ENCODE data around the gene DENND5A. TPM values are rescaled to one million over a fixed set of nuclear protein-coding genes. Genes with fewer than 3 reads are reported as not detected.

DENND5A gene
- total and polyA plus RNA-seq, 5 donors from 2014 or later: 2.2 to 44.3 (median 3.8) TPM

DNA sequence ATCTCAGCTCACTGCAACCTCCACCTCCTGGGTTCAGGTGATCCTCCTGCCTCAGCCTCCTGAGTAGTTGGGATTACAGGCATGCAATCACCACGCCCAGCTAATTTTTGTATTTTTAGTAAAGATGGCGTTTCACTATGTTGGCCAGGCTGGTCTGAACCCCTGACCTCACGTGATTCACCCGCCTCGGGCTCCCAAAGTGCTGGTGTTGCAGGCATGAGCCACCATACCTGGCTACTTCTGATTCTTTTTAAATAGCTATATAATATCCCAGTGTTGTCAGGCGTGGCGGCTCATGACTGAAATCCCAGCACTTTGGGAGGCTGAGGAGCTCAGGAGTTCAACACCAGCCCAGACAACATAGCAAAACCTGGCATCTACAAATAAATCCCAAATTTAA is 28.5 kb upstream of the DENND5A start:
- no peaks in the 10 kb centered on the region for H3K9me3 Mint-ChIP-seq
- ATAC-seq (ENCODE audit: low read depth in 2 of 2) (no peak), DNase-seq (no peak)
- peaks cover 5% of the 10 kb centered on the region for H3K36me3 Mint-ChIP-seq
- no peaks in the 10 kb centered on the region for H3K27me3 ChIP-seq (ENCODE audit: control insufficient read depth, insufficient read depth, low read length)
- H3K4me3 ChIP-seq (ENCODE audit: low read depth, low read length): no peak overlapping the region
- peaks cover 9% of the 10 kb centered on the region for H3K36me3 ChIP-seq (ENCODE audit: control insufficient read depth, insufficient read depth, low read length)
- H3K4me3 Mint-ChIP-seq: no peak overlapping the region
- peak overlapping the region in 1 of 3 donors; percentile 14 for H3K27ac Mint-ChIP-seq
- H3K4me1 Mint-ChIP-seq: peaks cover 0 to 7% (median 2%) of the 10 kb centered on the region in 4 donors
- H3K27ac ChIP-seq (ENCODE audit: insufficient read depth, low read length, poor library complexity, severe bottlenecking): no peak overlapping the region
- no peaks in the 10 kb centered on the region for H3K27me3 Mint-ChIP-seq
- H3K4me1 ChIP-seq (ENCODE audit: control insufficient read depth, insufficient read depth, low read length, poor library complexity, severe bottlenecking): no peaks in the 10 kb centered on the region
- no peaks in the 10 kb centered on the region for H3K9me3 ChIP-seq (ENCODE audit: control insufficient read depth in 2 of 2, low read length in 2 of 2)

DNA sequence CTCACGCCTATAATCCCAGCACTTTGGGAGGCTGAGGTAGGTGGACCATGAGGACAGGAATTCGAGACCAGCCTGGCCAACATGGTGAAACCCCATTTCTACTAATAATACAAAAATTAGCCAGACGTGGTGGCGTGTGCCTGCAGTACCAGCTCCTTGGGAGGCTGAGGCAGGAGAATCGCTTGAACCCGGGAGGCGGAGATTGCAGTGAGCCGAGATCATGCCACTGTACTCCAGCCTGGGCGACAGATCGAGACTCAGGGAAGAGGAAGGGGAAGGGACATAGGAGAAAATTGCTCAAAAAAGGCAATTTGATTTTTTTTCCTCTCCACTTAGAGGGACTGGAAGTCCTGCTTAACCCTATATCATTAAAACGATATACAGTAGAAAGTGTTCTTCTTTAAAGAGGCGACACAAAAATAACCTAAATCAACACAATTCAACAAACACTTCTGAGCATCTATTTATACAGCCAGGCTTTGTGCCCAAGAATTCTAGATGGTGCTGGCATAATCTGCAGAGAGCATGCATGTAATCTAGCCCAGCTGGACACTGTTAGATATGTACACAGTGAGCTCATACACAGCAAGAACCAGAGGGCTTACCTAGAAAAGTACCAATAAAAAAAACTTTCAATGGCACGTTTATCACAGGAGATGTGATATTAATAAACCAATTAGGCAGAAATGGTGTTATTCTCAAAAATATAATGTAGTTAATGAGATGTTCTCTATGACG is 20.9 kb upstream of the DENND5A start:
- Mint-ChIP-seq H3K27ac (peak overlapping the region in 1 of 3 donors; percentile 52), H3K36me3 (peaks cover 4% of the 10 kb centered on the region)

DNA sequence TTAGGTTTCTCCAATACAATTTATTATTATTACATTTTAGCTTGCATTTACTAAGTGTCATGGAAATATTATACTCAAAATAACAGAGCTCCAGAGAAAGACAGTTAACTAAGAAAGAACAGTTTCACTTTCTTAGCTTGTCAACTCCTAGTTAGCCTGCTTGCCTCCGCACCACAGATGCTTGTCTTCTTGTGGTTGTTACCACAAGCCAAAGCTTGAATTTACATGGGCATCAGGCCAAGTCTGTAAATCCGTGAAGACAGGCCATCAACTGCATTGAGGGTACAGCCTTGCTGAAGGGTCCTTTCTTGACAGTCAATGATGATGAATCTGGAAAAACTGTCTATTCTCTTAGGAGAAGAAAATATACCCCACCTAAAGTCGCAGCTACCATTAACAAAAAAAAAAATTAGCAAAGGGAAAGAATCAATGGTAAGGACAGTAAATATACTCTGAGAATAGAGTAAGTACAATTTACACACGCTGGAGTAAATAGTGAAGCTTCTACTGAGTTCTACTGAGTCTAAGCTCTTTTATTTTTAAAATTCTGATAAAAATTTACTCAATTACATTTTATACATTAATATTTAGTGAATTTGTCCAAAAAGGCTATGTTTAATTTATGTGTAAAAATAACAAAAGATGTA is 15.6 kb upstream of the DENND5A start:
- Histone ChIP-seq H3K9me3 (ENCODE audit: control insufficient read depth in 2 of 2, low read length in 2 of 2) (no peaks in the 10 kb centered on the region), H3K4me3 (ENCODE audit: low read depth, low read length) (peak overlapping the region; percentile 26), H3K27ac (ENCODE audit: insufficient read depth, low read length, poor library complexity, severe bottlenecking) (no peak overlapping the region), H3K4me1 (ENCODE audit: control insufficient read depth, insufficient read depth, low read length, poor library complexity, severe bottlenecking) (peaks cover 10% of the 10 kb centered on the region), H3K36me3 (ENCODE audit: control insufficient read depth, insufficient read depth, low read length) (peaks cover 9% of the 10 kb centered on the region), H3K27me3 (ENCODE audit: control insufficient read depth, insufficient read depth, low read length) (no peaks in the 10 kb centered on the region)
- peaks cover 7 to 22% (median 11%) of the 10 kb centered on the region in 4 donors for H3K4me1 Mint-ChIP-seq
- H3K4me3 Mint-ChIP-seq: peak overlapping the region in 3 of 4 donors; percentile 7 to 58 (median 28)
- ATAC-seq (ENCODE audit: low read depth in 2 of 2) (peak; percentile 75 to 81), DNase-seq (peak in 2 of 3 donors; percentile 39 to 79)
- no peaks in the 10 kb centered on the region for H3K9me3 Mint-ChIP-seq
- H3K27ac Mint-ChIP-seq: peak overlapping the region; percentile 15 to 33 (median 20)
- peaks cover 4% of the 10 kb centered on the region for H3K36me3 Mint-ChIP-seq
- H3K27me3 Mint-ChIP-seq: no peaks in the 10 kb centered on the region

More for the DNA sequence above, 20.9 kb upstream of the DENND5A start:
- Histone ChIP-seq H3K27ac (ENCODE audit: insufficient read depth, low read length, poor library complexity, severe bottlenecking) (no peak overlapping the region), H3K4me3 (ENCODE audit: low read depth, low read length) (no peak overlapping the region), H3K27me3 (ENCODE audit: control insufficient read depth, insufficient read depth, low read length) (no peaks in the 10 kb centered on the region), H3K4me1 (ENCODE audit: control insufficient read depth, insufficient read depth, low read length, poor library complexity, severe bottlenecking) (no peaks in the 10 kb centered on the region), H3K36me3 (ENCODE audit: control insufficient read depth, insufficient read depth, low read length) (peaks cover 17% of the 10 kb centered on the region), H3K9me3 (ENCODE audit: control insufficient read depth in 2 of 2, low read length in 2 of 2) (no peaks in the 10 kb centered on the region)
- Mint-ChIP-seq H3K27me3 (no peaks in the 10 kb centered on the region), H3K4me1 (peaks cover 0 to 7% (median 4%) of the 10 kb centered on the region in 4 donors), H3K9me3 (no peaks in the 10 kb centered on the region), H3K4me3 (no peak overlapping the region)
- DNase-seq: no peak
- no peak for ATAC-seq (ENCODE audit: low read depth in 2 of 2)

DNA sequence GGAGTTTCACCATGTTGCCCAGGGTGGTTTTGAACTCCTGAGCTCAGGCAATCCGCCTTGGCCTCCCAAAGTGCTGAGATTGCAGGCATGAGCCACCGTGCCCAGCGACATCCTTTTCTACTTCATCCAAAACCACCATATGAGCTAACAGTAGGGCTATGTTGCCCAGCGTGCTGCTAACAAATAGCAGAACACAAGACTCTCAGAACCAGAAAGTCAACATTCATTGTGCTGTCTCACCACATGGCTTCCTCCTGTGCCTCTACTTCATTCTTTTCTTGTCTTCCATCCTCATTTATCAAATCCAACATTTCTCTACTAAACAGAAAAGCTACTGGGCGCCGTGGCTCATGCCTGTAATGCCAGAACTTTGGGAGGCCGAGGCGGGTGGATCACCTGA is 12.0 kb upstream of the DENND5A start:
- H3K27ac Mint-ChIP-seq: no peak overlapping the region
- Histone ChIP-seq H3K4me3 (ENCODE audit: low read depth, low read length) (no peak overlapping the region), H3K27ac (ENCODE audit: insufficient read depth, low read length, poor library complexity, severe bottlenecking) (no peak overlapping the region), H3K27me3 (ENCODE audit: control insufficient read depth, insufficient read depth, low read length) (no peaks in the 10 kb centered on the region), H3K4me1 (ENCODE audit: control insufficient read depth, insufficient read depth, low read length, poor library complexity, severe bottlenecking) (peaks cover 10% of the 10 kb centered on the region), H3K36me3 (ENCODE audit: control insufficient read depth, insufficient read depth, low read length) (no peaks in the 10 kb centered on the region), H3K9me3 (ENCODE audit: control insufficient read depth in 2 of 2, low read length in 2 of 2) (no peaks in the 10 kb centered on the region)
- H3K36me3 Mint-ChIP-seq: peaks cover 4% of the 10 kb centered on the region
- H3K27me3 Mint-ChIP-seq: no peaks in the 10 kb centered on the region
- no peak overlapping the region for H3K4me3 Mint-ChIP-seq
- ATAC-seq (ENCODE audit: low read depth in 2 of 2) (no peak), DNase-seq (no peak)
- H3K9me3 Mint-ChIP-seq: no peaks in the 10 kb centered on the region
- peaks cover 7 to 22% (median 11%) of the 10 kb centered on the region in 4 donors for H3K4me1 Mint-ChIP-seq

DNA sequence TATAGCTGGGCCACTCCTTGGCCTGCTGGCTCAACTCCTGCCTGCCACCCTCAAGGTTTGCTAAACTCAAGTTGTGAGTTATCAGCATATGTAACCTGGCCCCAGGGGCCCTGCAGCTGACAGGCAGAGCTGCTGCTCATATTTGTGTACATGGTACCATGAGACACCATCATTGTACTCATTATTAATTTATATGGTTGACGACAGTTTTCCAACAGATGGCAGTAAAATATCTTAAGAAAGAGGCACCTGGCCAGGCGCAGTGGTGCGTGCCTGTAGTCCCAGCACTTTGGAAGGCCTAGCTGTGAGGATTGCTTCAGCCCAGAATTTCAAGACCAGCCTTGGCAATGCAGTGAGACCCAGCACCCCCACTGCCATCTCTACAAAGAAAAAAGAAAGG is 11.4 kb upstream of the DENND5A start:
- Mint-ChIP-seq H3K4me1 (peaks cover 7 to 22% (median 11%) of the 10 kb centered on the region in 4 donors), H3K27ac (peak overlapping the region in 1 of 3 donors; percentile 60), H3K9me3 (no peaks in the 10 kb centered on the region), H3K27me3 (no peaks in the 10 kb centered on the region), H3K4me3 (no peak overlapping the region), H3K36me3 (peaks cover 4% of the 10 kb centered on the region)
- DNase-seq (no peak), ATAC-seq (ENCODE audit: low read depth in 2 of 2) (no peak)
- H3K4me1 ChIP-seq (ENCODE audit: control insufficient read depth, insufficient read depth, low read length, poor library complexity, severe bottlenecking): peaks cover 10% of the 10 kb centered on the region
- H3K27ac ChIP-seq (ENCODE audit: insufficient read depth, low read length, poor library complexity, severe bottlenecking): no peak overlapping the region
- H3K4me3 ChIP-seq (ENCODE audit: low read depth, low read length): no peak overlapping the region
- no peaks in the 10 kb centered on the region for H3K27me3 ChIP-seq (ENCODE audit: control insufficient read depth, insufficient read depth, low read length)
- H3K36me3 ChIP-seq (ENCODE audit: control insufficient read depth, insufficient read depth, low read length): no peaks in the 10 kb centered on the region
- H3K9me3 ChIP-seq (ENCODE audit: control insufficient read depth in 2 of 2, low read length in 2 of 2): no peaks in the 10 kb centered on the region

DNA sequence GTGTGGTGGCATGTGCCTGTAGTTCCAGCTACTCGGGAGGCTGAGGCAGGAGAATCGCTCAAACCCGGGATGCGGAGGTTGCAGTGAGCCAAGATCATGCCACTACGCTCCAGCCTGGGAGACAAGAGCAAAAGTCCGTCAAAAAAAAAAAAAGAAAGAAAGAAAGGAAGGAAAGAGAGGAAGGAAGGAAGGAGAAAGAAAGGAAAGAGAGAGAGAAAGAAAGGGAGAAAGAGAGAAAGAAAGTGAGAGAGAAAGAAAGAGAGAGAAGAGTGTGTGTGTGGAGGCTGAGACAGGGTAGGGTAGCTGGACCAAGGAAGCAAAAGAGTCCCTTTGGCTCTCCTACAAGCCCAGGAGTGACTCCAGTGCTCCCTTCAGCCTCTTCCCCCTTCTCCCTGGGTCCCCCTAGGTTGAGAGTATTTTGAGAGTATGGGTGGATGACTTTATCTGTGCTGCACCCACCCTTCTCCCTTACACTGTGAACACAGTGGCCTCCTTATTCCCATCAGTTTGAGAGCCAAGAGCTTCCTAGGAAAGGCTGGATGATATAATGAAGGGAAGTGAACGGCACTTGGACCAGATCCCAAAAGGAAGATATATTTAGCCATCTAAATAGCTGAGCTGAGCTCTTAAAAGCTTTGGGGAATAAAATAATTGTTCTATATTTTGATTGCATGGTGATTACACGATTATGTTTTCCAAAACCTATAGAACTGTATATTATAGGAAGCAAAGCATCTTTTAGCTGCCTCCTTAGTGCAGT is 9.5 kb upstream of the DENND5A start:
- Histone ChIP-seq H3K27ac (ENCODE audit: insufficient read depth, low read length, poor library complexity, severe bottlenecking) (no peak overlapping the region), H3K27me3 (ENCODE audit: control insufficient read depth, insufficient read depth, low read length) (no peaks in the 10 kb centered on the region), H3K9me3 (ENCODE audit: control insufficient read depth in 2 of 2, low read length in 2 of 2) (no peaks in the 10 kb centered on the region), H3K36me3 (ENCODE audit: control insufficient read depth, insufficient read depth, low read length) (no peaks in the 10 kb centered on the region), H3K4me1 (ENCODE audit: control insufficient read depth, insufficient read depth, low read length, poor library complexity, severe bottlenecking) (no peaks in the 10 kb centered on the region), H3K4me3 (ENCODE audit: low read depth, low read length) (no peak overlapping the region)
- ATAC-seq (ENCODE audit: low read depth in 2 of 2) (no peak), DNase-seq (no peak)
- H3K36me3 Mint-ChIP-seq: peaks cover 4% of the 10 kb centered on the region
- H3K4me3 Mint-ChIP-seq: no peak overlapping the region
- H3K4me1 Mint-ChIP-seq: peaks cover 0 to 4% (median 3%) of the 10 kb centered on the region in 4 donors
- peaks cover 10% of the 10 kb centered on the region for H3K27me3 Mint-ChIP-seq
- no peak overlapping the region for H3K27ac Mint-ChIP-seq
- no peaks in the 10 kb centered on the region for H3K9me3 Mint-ChIP-seq

DNA sequence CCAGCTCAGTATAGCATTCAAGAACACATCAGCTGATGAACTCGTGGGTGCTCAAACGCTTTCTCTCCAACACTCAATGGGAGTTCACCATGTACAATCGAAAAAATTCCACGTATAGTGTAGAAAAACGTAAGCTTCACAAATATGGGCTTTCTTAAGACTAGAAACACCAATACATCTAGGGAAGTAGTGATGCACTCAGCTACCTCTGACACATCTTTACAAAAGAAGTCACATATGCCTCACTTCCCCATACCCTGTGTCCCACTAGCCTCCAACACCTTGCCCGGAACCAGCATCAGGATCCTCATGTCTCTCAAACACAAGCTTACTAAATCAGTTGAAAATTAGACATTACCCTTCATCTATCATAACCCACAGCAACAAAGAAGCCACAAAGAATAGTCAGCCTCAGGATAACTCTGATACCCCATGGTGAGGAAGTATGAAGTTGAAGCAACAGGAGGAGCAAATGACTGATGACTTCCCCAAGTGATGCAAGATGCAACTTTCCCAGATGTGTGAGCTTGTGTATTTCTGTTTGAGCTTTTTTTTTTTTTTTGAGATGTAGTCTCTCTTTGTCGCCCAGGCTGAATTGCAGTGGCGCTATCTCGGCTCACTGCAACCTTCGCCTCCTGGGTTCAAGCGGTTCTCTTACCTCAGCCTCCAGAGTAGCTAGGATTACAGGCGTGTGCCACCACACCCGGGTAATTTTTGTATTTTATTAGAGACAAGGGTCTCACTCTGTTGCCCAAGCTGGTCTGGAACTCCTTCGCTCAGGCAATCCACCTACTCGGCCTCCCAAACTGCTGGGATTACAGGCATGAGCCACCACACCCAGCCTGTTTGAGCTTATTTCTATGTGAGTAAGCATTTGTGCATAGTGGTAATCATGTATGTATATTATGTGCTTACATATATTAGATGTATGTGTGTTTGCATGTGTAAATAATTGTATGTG is 8.5 kb upstream of the DENND5A start:
- Histone ChIP-seq H3K4me3 (ENCODE audit: low read depth, low read length) (no peak overlapping the region), H3K36me3 (ENCODE audit: control insufficient read depth, insufficient read depth, low read length) (no peaks in the 10 kb centered on the region), H3K27me3 (ENCODE audit: control insufficient read depth, insufficient read depth, low read length) (no peaks in the 10 kb centered on the region), H3K9me3 (ENCODE audit: control insufficient read depth in 2 of 2, low read length in 2 of 2) (no peaks in the 10 kb centered on the region), H3K4me1 (ENCODE audit: control insufficient read depth, insufficient read depth, low read length, poor library complexity, severe bottlenecking) (no peaks in the 10 kb centered on the region), H3K27ac (ENCODE audit: insufficient read depth, low read length, poor library complexity, severe bottlenecking) (no peak overlapping the region)
- peaks cover 10% of the 10 kb centered on the region for H3K27me3 Mint-ChIP-seq
- H3K36me3 Mint-ChIP-seq: peaks cover 4% of the 10 kb centered on the region
- no peak overlapping the region for H3K27ac Mint-ChIP-seq
- ATAC-seq (ENCODE audit: low read depth in 2 of 2) (peak in 1 of 2 donors; percentile 31), DNase-seq (no peak)
- peaks cover 0 to 4% (median 3%) of the 10 kb centered on the region in 4 donors for H3K4me1 Mint-ChIP-seq
- H3K9me3 Mint-ChIP-seq: no peaks in the 10 kb centered on the region
- H3K4me3 Mint-ChIP-seq: no peak overlapping the region
